Activated CD4-positive, alpha-beta T cell treated with anti-CD3 and anti-CD28 coated beads for 36 hours (primary cell): ENCODE measurements around the gene LYRM2. TPM values are rescaled to one million over a fixed set of nuclear protein-coding genes. Genes with fewer than 3 reads are reported as not detected.

Experiments used
- ATAC-seq: fragments of 200-7000 bp; cut with Tn5 transposase; one replicate; pipeline ENCODE4 v1.10.0; 2021; ENCODE audit warnings: mild to moderate bottlenecking, moderate library complexity
- CTCF ChIA-PET: fragments of 350-600 bp; sonication (Branson Sonifier 250); formaldehyde crosslinking; loops from one replicate; lab custom pipeline; 2021; ENCODE audit warnings: antibody characterized with exemption; lab: Charles Lee
- POLR2A ChIA-PET: fragments of 350-600 bp; sonication (Branson Sonifier 250); formaldehyde crosslinking; loops from one replicate; lab custom pipeline; 2021; ENCODE audit warnings: antibody characterized with exemption, inconsistent platforms; lab: Charles Lee
- DNase-seq: peaks from one replicate; pipeline ENCODE4 v3.0.0-alpha.2; 2020
- H3K27ac Mint-ChIP-seq: one replicate; pipeline ENCODE4 v1.8.0; 2021; ENCODE audit warnings: mixed read lengths
- H3K27me3 Mint-ChIP-seq: one replicate; pipeline ENCODE4 v1.8.0; 2021; ENCODE audit warnings: mixed read lengths
- H3K36me3 Mint-ChIP-seq: one replicate; pipeline ENCODE4 v1.8.0; 2021; ENCODE audit warnings: low read depth, mixed read lengths
- H3K4me1 Mint-ChIP-seq: one replicate; pipeline ENCODE4 v1.8.0; 2021; ENCODE audit warnings: mixed read lengths
- H3K4me3 Mint-ChIP-seq: one replicate; pipeline ENCODE4 v1.8.0; 2021; ENCODE audit warnings: mild to moderate bottlenecking, moderate library complexity, mixed read lengths
- H3K9me3 Mint-ChIP-seq: one replicate; pipeline ENCODE4 v1.8.0; 2021; ENCODE audit warnings: low read depth, mixed read lengths
- intact Hi-C, 2 experiments: fragments of 100-400 bp; cut with DNase I in 1 of 2; cut with micrococcal nuclease in 1 of 2; formaldehyde crosslinking; loops; one replicate each; pipeline versions ENCODE4 v1.14.2 to v1.15.1; 2022 to 2024; cut with DNase I, micrococcal nuclease
- total RNA-seq, 2 experiments: library from RNA; stranded (reverse); gene quantifications; one replicate each; pipeline ENCODE4 v1.2.3, GENCODE V29; 2021

LYRM2 gene
- total RNA-seq, 2 experiments from 2014 or later = 24.5 to 27.9 TPM

GRCh38 chr6:89574910-89575561, 63.5 kb downstream of the LYRM2 start:
- no peak overlapping the region for H3K27ac Mint-ChIP-seq
- no peak for ATAC-seq
- H3K4me3 Mint-ChIP-seq = no peak overlapping the region
- ChIA-PET CTCF (interaction anchor here (0.9 kb wide), 1 partner anchor 63 kb away, joined by 4 read pairs; no protein-coding TSS in a partner anchor), POLR2A (no interaction called here)
- H3K36me3 Mint-ChIP-seq = no peaks in the 10 kb centered on the region
- no peaks in the 10 kb centered on the region for H3K4me1 Mint-ChIP-seq
- H3K9me3 Mint-ChIP-seq = no peaks in the 10 kb centered on the region
- no peak for DNase-seq
- intact Hi-C loops = no loop called here
- H3K27me3 Mint-ChIP-seq = no peaks in the 10 kb centered on the region

DNA sequence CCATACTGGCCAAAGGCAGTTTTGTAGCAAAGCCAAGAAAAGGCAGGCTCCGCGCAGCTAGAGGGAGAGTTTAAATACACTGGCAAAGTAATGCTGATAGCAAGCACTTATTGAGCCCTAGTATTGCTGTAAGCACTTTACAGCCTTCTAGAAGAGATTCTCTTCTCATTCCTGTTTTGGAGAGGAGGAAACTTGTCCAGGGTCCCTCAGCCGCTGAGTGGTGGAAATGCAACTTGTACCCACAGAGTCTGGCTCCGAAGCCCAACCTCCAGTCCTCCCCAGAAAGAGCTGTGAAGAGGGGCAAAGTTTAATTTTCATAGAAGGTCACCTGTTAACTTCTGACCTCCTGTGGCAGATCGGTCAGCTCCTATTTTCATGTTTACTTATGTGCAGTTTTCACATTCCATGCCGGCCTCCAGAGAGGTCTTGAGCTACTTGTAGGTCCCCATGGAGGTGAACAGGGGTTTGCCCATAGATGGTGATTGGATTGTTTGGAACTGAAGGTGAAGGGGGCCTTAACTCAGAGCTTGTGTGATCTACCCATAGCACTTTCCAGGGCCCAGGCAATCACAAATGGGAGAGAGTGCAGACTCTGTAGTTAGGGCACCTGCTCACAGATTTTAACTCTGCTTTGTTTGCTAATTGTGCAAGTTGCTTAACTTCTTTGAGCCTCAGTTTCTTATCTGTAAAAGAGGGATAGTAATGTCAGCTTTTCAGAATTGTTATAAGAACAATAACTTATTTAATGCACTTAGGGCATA, 70.7 kb downstream of the LYRM2 start:
- H3K27me3 Mint-ChIP-seq = no peaks in the 10 kb centered on the region
- ChIA-PET CTCF (no interaction called here), POLR2A (interaction anchor here (0.6 kb wide), 1 partner anchor 175 kb away, joined by 3 read pairs; no protein-coding TSS in a partner anchor)
- ATAC-seq = no peak
- no peak overlapping the region for H3K27ac Mint-ChIP-seq
- no peak overlapping the region for H3K4me3 Mint-ChIP-seq
- intact Hi-C loops = no loop called here
- H3K36me3 Mint-ChIP-seq = no peaks in the 10 kb centered on the region
- H3K9me3 Mint-ChIP-seq = no peaks in the 10 kb centered on the region
- no peaks in the 10 kb centered on the region for H3K4me1 Mint-ChIP-seq
- no peak for DNase-seq

DNA sequence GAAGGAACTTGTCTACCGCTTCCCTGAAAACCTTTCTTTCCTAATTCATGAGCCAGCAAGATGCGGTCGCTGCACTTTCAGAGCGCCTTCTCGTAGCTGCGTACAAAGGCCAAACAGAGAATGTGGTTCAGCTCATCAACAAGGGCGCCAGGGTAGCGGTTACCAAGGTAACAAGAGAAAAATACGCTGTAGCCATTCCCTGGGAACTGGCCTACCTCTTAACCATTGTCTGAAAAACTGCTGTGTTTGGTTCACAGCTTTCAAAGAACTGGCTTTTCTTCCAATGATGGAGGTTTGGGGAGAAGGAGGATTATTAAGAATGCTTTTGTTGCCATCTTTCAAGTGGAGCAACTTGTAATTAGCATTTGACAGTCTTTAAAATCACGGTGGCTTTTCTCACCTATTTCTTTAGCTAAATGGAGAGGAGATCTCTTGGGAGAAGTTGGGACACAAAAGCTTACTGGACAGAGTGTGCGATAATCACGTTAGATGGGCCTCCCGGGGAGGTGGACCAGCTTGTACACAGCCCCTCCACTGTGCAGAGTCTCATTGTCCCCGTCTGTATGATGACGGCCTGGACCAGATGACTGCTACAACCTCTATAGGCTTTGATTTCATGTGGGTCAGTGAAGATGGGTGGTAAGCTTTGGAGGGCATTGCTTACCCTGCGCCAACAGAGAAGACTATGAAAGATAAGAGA, 71.5 kb downstream of the LYRM2 start:
- ChIA-PET POLR2A (interaction anchor here (0.6 kb wide), 1 partner anchor 174 kb away, joined by 3 read pairs; no protein-coding TSS in a partner anchor), CTCF (no interaction called here)
- Mint-ChIP-seq H3K4me1 (no peaks in the 10 kb centered on the region), H3K9me3 (no peaks in the 10 kb centered on the region), H3K27ac (no peak overlapping the region), H3K27me3 (no peaks in the 10 kb centered on the region), H3K36me3 (no peaks in the 10 kb centered on the region), H3K4me3 (no peak overlapping the region)
- ATAC-seq = no peak
- intact Hi-C loops = no loop called here
- DNase-seq = no peak

DNA sequence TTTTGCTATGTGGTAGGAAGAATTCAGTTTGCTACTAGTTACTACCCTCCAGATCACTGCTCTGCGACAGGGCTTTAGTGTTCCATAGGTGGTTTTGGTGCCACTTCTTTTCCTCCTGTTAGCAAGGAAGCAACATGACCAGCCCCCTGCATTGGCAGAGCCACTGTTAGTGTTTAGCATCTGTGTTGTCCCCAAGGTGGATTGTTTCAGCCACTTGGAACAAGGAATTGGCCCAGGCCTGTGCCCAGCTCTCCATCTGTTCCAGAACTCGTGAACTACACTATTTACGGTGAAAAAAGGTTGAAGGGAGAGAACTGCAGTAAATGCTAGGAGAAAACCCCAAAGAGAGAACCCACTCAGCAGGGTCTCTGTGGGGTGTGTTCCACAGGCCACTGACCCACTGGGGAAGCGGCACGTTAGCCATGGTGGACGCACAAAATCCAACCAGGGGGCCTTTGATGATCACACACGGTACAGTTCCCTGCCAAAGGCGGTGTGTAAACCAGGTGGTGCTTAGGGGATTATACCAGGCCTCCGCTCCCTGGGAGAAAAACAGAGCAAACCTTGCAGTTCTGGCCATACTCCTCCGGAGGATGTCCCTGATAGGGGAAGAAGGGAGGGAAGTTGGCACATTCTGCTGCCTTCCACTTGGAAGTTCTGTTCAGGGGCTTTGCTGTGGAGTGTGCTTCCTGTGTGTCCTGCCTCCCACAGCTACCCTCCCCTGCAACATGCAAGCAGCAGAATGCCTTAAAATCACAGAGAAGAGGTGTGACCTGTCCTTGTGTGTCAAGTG, 72.3 kb downstream of the LYRM2 start:
- Mint-ChIP-seq H3K4me1 (no peaks in the 10 kb centered on the region), H3K4me3 (no peak overlapping the region), H3K9me3 (no peaks in the 10 kb centered on the region), H3K36me3 (no peaks in the 10 kb centered on the region), H3K27ac (no peak overlapping the region), H3K27me3 (no peaks in the 10 kb centered on the region)
- ATAC-seq = no peak
- ChIA-PET POLR2A (no interaction called here), CTCF (no interaction called here)
- intact Hi-C loops = no loop called here
- no peak for DNase-seq

DNA sequence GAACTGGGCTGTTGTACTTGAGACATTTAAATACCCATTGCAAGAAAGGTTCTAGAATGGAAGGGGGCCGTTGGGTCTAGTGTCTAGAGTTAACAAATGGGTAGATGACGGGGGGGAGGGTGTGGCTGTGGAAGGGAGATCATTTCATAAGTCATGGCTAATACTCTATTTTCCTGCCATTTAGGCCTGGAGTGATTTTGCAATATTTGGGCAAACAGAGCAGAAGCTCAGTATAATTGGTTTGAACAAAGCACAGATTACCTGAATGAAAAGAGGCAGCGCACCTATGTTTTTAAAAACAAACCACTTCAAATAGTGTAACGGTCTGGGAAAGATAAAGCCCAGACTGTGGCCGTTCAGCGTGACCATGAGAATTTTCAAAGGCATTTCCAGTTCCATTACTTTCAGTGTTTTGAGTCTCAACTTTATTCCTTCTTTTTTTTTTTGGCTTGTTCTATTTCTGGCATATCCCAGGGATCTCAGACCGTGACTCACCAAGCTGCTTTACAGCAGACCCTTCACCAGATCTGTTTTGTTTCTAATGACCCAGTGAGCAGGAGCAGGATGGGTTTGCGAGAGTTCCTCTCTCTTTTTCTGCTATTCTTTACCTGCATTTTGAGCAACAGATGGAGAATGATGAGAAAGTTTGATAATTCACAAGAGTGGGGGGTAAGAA, 73.7 kb downstream of the LYRM2 start:
- H3K27ac Mint-ChIP-seq = no peak overlapping the region
- no peak for DNase-seq
- ATAC-seq = no peak
- H3K9me3 Mint-ChIP-seq = no peaks in the 10 kb centered on the region
- H3K4me1 Mint-ChIP-seq = no peaks in the 10 kb centered on the region
- ChIA-PET POLR2A (no interaction called here), CTCF (interaction anchor here (0.7 kb wide), 1 partner anchor 55 kb away, joined by 3 read pairs; no protein-coding TSS in a partner anchor)
- intact Hi-C loops = no loop called here
- H3K4me3 Mint-ChIP-seq = no peak overlapping the region
- H3K36me3 Mint-ChIP-seq = no peaks in the 10 kb centered on the region
- no peaks in the 10 kb centered on the region for H3K27me3 Mint-ChIP-seq

GRCh38 chr6:89563866-89564265, 74.7 kb downstream of the LYRM2 start:
- no peak overlapping the region for H3K27ac Mint-ChIP-seq
- H3K4me1 Mint-ChIP-seq = no peaks in the 10 kb centered on the region
- ATAC-seq (no peak), DNase-seq (no peak)
- H3K27me3 Mint-ChIP-seq = no peaks in the 10 kb centered on the region
- H3K36me3 Mint-ChIP-seq = no peaks in the 10 kb centered on the region
- H3K9me3 Mint-ChIP-seq = no peaks in the 10 kb centered on the region
- ChIA-PET CTCF (no interaction called here), POLR2A (no interaction called here)
- intact Hi-C loops = no loop called here
- no peak overlapping the region for H3K4me3 Mint-ChIP-seq

- intact Hi-C loops = no loop called here
- CTCF ChIA-PET = interaction anchor here (0.6 kb wide), 1 partner anchor 187 kb away, joined by 3 read pairs; no protein-coding TSS in a partner anchor
- DNase-seq = no peak
- no peak for ATAC-seq
- Mint-ChIP-seq H3K36me3 (no peaks in the 10 kb centered on the region), H3K4me1 (no peaks in the 10 kb centered on the region), H3K9me3 (no peaks in the 10 kb centered on the region), H3K27me3 (no peaks in the 10 kb centered on the region), H3K4me3 (no peak overlapping the region), H3K27ac (no peak overlapping the region)
- POLR2A ChIA-PET = no interaction called here
These were observed 76.2 kb downstream of the LYRM2 start for GRCh38 chr6:89562093-89562973.

DNA sequence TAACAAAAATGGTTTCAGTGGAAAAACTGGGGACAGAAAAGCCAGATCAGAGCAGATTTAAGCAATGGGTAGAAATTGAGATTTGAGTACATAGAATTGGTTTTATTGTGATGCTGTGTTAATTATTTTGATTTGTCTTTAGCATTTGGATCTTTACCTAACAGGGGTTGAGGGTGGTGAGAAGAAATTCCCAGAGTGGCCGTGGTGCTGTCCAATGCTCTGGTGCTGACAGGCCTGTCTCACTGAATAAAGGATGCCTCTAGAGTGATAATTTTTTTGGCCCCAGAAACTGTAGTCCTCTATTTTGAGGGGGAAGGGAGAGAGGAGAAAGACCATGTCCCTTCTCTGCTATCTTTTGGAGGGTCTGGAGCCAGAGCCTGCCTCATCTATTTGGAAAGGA, 79.1 kb downstream of the LYRM2 start:
- intact Hi-C loops = no loop called here
- no peak for ATAC-seq
- H3K4me3 Mint-ChIP-seq = no peak overlapping the region
- DNase-seq = no peak
- H3K9me3 Mint-ChIP-seq = peaks cover 6% of the 10 kb centered on the region
- POLR2A ChIA-PET = no interaction called here
- no peaks in the 10 kb centered on the region for H3K36me3 Mint-ChIP-seq
- CTCF ChIA-PET = no interaction called here
- H3K4me1 Mint-ChIP-seq = no peaks in the 10 kb centered on the region
- no peak overlapping the region for H3K27ac Mint-ChIP-seq
- H3K27me3 Mint-ChIP-seq = peaks cover 4% of the 10 kb centered on the region

DNA sequence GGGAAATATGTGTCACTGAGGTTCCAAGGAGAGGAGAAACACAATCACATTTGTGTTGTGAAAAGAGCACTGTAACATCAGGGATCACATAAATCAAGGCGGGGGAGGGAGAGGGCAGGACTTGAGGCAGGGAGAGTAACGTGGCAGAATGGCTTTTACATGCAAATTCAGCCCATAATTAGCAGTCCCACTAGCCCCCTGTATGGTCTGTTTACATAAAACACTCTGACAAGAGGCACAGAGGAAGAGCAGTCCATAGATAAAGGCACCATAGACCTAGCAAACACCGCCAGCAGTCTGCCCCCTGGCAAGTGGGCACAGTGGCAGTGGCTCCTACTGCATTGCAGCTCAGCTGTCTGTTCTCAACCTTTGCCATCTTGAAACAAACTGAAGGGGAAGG, 82.7 kb downstream of the LYRM2 start:
- no peak overlapping the region for H3K4me3 Mint-ChIP-seq
- ATAC-seq (no peak), DNase-seq (no peak)
- POLR2A ChIA-PET = no interaction called here
- no peaks in the 10 kb centered on the region for H3K4me1 Mint-ChIP-seq
- H3K27me3 Mint-ChIP-seq = peaks cover 4% of the 10 kb centered on the region
- no peaks in the 10 kb centered on the region for H3K36me3 Mint-ChIP-seq
- peaks cover 6% of the 10 kb centered on the region for H3K9me3 Mint-ChIP-seq
- CTCF ChIA-PET = no interaction called here
- intact Hi-C loops = no loop called here
- H3K27ac Mint-ChIP-seq = no peak overlapping the region

- POLR2A ChIA-PET = no interaction called here
- no peaks in the 10 kb centered on the region for H3K4me1 Mint-ChIP-seq
- intact Hi-C loops = no loop called here
- no peaks in the 10 kb centered on the region for H3K36me3 Mint-ChIP-seq
- DNase-seq = no peak
- peaks cover 6% of the 10 kb centered on the region for H3K9me3 Mint-ChIP-seq
- ATAC-seq = no peak
- H3K4me3 Mint-ChIP-seq = no peak overlapping the region
- peaks cover 4% of the 10 kb centered on the region for H3K27me3 Mint-ChIP-seq
- CTCF ChIA-PET = no interaction called here
- no peak overlapping the region for H3K27ac Mint-ChIP-seq
These were observed 83.5 kb downstream of the LYRM2 start for GRCh38 chr6:89555031-89555430.
